WTC11 (cell line): ENCODE results near the gene CTDNEP1. TPM values are rescaled to one million over a fixed set of nuclear protein-coding genes. Genes with fewer than 3 reads are reported as not detected.

Experiments used
- ATAC-seq: fragments of 200-7000 bp; cut with Tn5 transposase; 2 replicates; pipeline ENCODE4 v1.10.0; 2021; ENCODE audit warnings: mild to moderate bottlenecking, moderate library complexity
- CTCF ChIA-PET: fragments of 300-600 bp; sonication (Branson Sonifier 250); formaldehyde crosslinking; loops from one replicate; lab custom pipeline; 2021; ENCODE audit warnings: antibody characterized with exemption; lab: Charles Lee
- POLR2A ChIA-PET: fragments of 350-600 bp; sonication (Branson Sonifier 250); formaldehyde crosslinking; loops from one replicate; lab custom pipeline; 2021; ENCODE audit warnings: antibody characterized with exemption; lab: Charles Lee
- DNase-seq: peaks from one replicate; pipeline ENCODE4 v3.0.0; 2021; ENCODE audit warnings: low spot score
- H3K27ac Mint-ChIP-seq: 2 replicates; pipeline ENCODE4 v1.8.0; 2021; ENCODE audit warnings: mixed read lengths
- H3K27me3 Mint-ChIP-seq: 2 replicates; pipeline ENCODE4 v1.8.0; 2021; ENCODE audit warnings: low read depth, mild to moderate bottlenecking, moderate library complexity, mixed read lengths
- H3K36me3 Mint-ChIP-seq: 2 replicates; pipeline ENCODE4 v1.8.0; 2021; ENCODE audit warnings: mixed read lengths
- H3K4me1 Mint-ChIP-seq: 2 replicates; pipeline ENCODE4 v1.8.0; 2022; ENCODE audit warnings: mixed read lengths
- H3K4me3 Mint-ChIP-seq: 2 replicates; pipeline ENCODE4 v1.8.0; 2021; ENCODE audit warnings: mild to moderate bottlenecking, moderate library complexity, mixed read lengths
- H3K9me3 Mint-ChIP-seq: 2 replicates; pipeline ENCODE4 v1.8.0; 2021; ENCODE audit warnings: mixed read lengths
- CREM ChIP-seq: sonication (generic); formaldehyde crosslinking; IDR thresholded peaks from 2 replicates; pipeline ENCODE4 v1.8.1; 2022; ENCODE audit warnings: mild to moderate bottlenecking, missing genetic modification reagents, moderate library complexity
- EMX1 ChIP-seq: fragments of 250-450 bp; sonication (Bioruptor Pico); IDR thresholded peaks from 2 replicates; pipeline ENCODE4 v1.8.0; 2021; ENCODE audit warnings: mild to moderate bottlenecking
- HMGA2 ChIP-seq: fragments of 250-450 bp; sonication (Bioruptor Pico); IDR thresholded peaks from 2 replicates; pipeline ENCODE4 v1.4.0; 2021; ENCODE audit warnings: mild to moderate bottlenecking, moderate library complexity
- JAZF1 ChIP-seq: fragments of 250-450 bp; sonication (Bioruptor Pico); IDR thresholded peaks from 2 replicates; pipeline ENCODE4 v1.9.0; 2021; ENCODE audit warnings: moderate library complexity, mild to moderate bottlenecking, inconsistent platforms
- NFYB ChIP-seq: sonication (generic); formaldehyde crosslinking; conservative IDR thresholded peaks from 2 replicates; pipeline ENCODE4 v1.8.0; 2022; ENCODE audit warnings: low read depth, missing genetic modification reagents
- NR3C1 ChIP-seq: sonication (generic); formaldehyde crosslinking; conservative IDR thresholded peaks from 2 replicates; pipeline ENCODE4 v1.8.1; 2023; ENCODE audit warnings: low read depth, mild to moderate bottlenecking, missing genetic modification reagents
- PRRX2 ChIP-seq: fragments of 250-450 bp; sonication (Bioruptor Pico); IDR thresholded peaks from 2 replicates; pipeline ENCODE4 v1.8.0; 2021; ENCODE audit warnings: mild to moderate bottlenecking
- RELA ChIP-seq: sonication (generic); formaldehyde crosslinking; IDR thresholded peaks from 2 replicates; pipeline ENCODE4 v1.8.1; 2022; ENCODE audit warnings: missing genetic modification reagents, mild to moderate bottlenecking, borderline replicate concordance
- RORB ChIP-seq: fragments of 250-450 bp; sonication (Bioruptor Pico); IDR thresholded peaks from 2 replicates; pipeline ENCODE4 v1.9.0; 2021; ENCODE audit warnings: mild to moderate bottlenecking
- SMAD4 ChIP-seq: sonication (generic); formaldehyde crosslinking; IDR thresholded peaks from 2 replicates; pipeline ENCODE4 v1.8.0; 2022; ENCODE audit warnings: mild to moderate bottlenecking, missing genetic modification reagents
- TEAD1 ChIP-seq: sonication (generic); formaldehyde crosslinking; IDR thresholded peaks from 2 replicates; pipeline ENCODE4 v1.8.0; 2022; ENCODE audit warnings: mild to moderate bottlenecking, missing genetic modification reagents
- ZNF232 ChIP-seq: sonication (generic); formaldehyde crosslinking; IDR thresholded peaks from 2 replicates; pipeline ENCODE4 v1.8.0; 2022; ENCODE audit warnings: mild to moderate bottlenecking, missing genetic modification reagents
- ZNF317 ChIP-seq: sonication (generic); formaldehyde crosslinking; IDR thresholded peaks from 2 replicates; pipeline ENCODE4 v1.8.1; 2023; ENCODE audit warnings: low read depth, mild to moderate bottlenecking, moderate library complexity, missing genetic modification reagents, borderline replicate concordance
- total RNA-seq: library from RNA; stranded (reverse); gene quantifications from 3 replicates; pipeline ENCODE4 v1.2.3, GENCODE V29; 2021
- TF ChIP-seq, protein P1 (sequence below): fragments of 250-450 bp; sonication (Bioruptor Pico); IDR thresholded peaks from 2 replicates; pipeline ENCODE4 v2.1.2; 2022; ENCODE audit warnings: mild to moderate bottlenecking, moderate library complexity
- TF ChIP-seq, protein P2 (sequence below): sonication (generic); formaldehyde crosslinking; IDR thresholded peaks from 2 replicates; pipeline ENCODE4 v1.8.0; 2023; ENCODE audit warnings: mild to moderate bottlenecking, missing genetic modification reagents
- TF ChIP-seq, protein P3 (sequence below): sonication (generic); formaldehyde crosslinking; IDR thresholded peaks from 2 replicates; pipeline ENCODE4 v1.8.1; 2023; ENCODE audit warnings: mild to moderate bottlenecking, missing genetic modification reagents, borderline replicate concordance
- TF ChIP-seq, protein P4 (sequence below): sonication (generic); formaldehyde crosslinking; IDR thresholded peaks from 2 replicates; pipeline ENCODE4 v1.8.1; 2023; ENCODE audit warnings: mild to moderate bottlenecking, missing genetic modification reagents, moderate library complexity
- TF ChIP-seq, protein P5 (sequence below): sonication (generic); formaldehyde crosslinking; IDR thresholded peaks from 2 replicates; pipeline ENCODE4 v1.8.1; 2023; ENCODE audit warnings: mild to moderate bottlenecking, moderate library complexity, missing genetic modification reagents

The CTDNEP1 gene
- total RNA-seq, 1 experiment from 2014 or later, result 127 TPM

DNA sequence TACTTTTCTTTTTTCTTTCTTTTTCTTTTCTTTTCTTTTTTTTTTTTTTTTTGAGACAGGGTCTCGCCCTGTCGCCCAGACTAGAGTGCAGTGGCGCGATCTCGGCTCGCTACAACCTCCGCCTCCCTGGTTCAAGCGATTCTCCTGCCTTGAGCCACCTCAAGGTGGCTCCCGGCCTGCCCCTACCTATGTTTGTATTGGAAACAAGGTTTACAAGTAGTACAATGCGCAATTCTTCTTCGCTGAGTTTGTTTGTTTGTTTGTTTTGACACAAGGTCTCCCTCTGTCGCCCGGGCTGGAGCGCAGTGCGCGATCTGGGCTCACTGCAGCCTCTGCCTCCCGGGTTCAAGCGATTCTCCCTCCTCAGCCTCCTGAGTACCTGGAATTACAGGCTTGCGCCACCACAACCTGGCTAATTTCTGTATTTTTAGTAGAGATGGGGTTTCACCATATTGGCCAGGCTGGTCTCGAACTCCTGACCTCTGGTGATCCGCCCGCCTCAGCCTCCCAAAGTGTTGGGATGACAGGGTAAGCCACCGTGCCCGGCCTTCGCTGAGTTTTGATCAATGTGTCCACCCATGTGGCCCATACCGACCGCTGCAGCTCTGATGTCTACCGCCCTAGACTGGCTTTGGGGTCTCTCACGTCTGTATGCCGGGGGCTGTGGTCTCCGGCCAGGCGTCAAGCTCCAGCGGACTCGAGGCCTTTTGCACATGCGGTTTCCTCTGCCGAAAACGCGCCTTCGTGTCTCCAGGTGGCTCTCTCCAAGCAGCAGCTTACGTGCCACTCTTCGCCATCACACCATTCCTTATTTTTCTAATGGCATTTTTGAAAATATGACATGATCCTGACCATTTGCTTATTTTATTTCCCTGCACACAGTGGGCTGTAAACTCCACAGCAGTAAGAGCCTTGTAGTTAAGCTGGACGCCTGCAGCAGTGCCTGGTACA, 44.0 kb upstream of the CTDNEP1 start:
- Mint-ChIP-seq H3K36me3 (no peaks in the 10 kb centered on the region), H3K4me1 (peaks cover 23% of the 10 kb centered on the region), H3K27ac (peak overlapping the region; percentile 45; the same call in 1 of the 2 replicates), H3K9me3 (no peaks in the 10 kb centered on the region), H3K4me3 (peak overlapping the region; percentile 70), H3K27me3 (peaks cover 78% of the 10 kb centered on the region)
- TF ChIP-seq, protein P1, sequence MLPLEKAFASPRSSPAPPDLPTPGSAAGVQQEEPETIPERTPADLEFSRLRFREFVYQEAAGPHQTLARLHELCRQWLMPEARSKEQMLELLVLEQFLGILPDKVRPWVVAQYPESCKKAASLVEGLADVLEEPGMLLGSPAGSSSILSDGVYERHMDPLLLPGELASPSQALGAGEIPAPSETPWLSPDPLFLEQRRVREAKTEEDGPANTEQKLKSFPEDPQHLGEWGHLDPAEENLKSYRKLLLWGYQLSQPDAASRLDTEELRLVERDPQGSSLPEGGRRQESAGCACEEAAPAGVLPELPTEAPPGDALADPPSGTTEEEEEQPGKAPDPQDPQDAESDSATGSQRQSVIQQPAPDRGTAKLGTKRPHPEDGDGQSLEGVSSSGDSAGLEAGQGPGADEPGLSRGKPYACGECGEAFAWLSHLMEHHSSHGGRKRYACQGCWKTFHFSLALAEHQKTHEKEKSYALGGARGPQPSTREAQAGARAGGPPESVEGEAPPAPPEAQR, result no peak
- TF ChIP-seq PRRX2 (CRISPR knock-in tag), result no peak
- no peak for TF ChIP-seq HMGA2 (CRISPR knock-in tag)
- TF ChIP-seq, protein P2, sequence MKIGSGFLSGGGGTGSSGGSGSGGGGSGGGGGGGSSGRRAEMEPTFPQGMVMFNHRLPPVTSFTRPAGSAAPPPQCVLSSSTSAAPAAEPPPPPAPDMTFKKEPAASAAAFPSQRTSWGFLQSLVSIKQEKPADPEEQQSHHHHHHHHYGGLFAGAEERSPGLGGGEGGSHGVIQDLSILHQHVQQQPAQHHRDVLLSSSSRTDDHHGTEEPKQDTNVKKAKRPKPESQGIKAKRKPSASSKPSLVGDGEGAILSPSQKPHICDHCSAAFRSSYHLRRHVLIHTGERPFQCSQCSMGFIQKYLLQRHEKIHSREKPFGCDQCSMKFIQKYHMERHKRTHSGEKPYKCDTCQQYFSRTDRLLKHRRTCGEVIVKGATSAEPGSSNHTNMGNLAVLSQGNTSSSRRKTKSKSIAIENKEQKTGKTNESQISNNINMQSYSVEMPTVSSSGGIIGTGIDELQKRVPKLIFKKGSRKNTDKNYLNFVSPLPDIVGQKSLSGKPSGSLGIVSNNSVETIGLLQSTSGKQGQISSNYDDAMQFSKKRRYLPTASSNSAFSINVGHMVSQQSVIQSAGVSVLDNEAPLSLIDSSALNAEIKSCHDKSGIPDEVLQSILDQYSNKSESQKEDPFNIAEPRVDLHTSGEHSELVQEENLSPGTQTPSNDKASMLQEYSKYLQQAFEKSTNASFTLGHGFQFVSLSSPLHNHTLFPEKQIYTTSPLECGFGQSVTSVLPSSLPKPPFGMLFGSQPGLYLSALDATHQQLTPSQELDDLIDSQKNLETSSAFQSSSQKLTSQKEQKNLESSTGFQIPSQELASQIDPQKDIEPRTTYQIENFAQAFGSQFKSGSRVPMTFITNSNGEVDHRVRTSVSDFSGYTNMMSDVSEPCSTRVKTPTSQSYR, result no peak
- no peak for TF ChIP-seq ZNF317 (CRISPR knock-in tag)
- TF ChIP-seq CREM, result no peak
- TF ChIP-seq EMX1 (CRISPR knock-in tag), result no peak
- TF ChIP-seq, protein P3, sequence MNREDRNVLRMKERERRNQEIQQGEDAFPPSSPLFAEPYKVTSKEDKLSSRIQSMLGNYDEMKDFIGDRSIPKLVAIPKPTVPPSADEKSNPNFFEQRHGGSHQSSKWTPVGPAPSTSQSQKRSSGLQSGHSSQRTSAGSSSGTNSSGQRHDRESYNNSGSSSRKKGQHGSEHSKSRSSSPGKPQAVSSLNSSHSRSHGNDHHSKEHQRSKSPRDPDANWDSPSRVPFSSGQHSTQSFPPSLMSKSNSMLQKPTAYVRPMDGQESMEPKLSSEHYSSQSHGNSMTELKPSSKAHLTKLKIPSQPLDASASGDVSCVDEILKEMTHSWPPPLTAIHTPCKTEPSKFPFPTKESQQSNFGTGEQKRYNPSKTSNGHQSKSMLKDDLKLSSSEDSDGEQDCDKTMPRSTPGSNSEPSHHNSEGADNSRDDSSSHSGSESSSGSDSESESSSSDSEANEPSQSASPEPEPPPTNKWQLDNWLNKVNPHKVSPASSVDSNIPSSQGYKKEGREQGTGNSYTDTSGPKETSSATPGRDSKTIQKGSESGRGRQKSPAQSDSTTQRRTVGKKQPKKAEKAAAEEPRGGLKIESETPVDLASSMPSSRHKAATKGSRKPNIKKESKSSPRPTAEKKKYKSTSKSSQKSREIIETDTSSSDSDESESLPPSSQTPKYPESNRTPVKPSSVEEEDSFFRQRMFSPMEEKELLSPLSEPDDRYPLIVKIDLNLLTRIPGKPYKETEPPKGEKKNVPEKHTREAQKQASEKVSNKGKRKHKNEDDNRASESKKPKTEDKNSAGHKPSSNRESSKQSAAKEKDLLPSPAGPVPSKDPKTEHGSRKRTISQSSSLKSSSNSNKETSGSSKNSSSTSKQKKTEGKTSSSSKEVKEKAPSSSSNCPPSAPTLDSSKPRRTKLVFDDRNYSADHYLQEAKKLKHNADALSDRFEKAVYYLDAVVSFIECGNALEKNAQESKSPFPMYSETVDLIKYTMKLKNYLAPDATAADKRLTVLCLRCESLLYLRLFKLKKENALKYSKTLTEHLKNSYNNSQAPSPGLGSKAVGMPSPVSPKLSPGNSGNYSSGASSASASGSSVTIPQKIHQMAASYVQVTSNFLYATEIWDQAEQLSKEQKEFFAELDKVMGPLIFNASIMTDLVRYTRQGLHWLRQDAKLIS (CRISPR knock-in tag), result no peak
- TF ChIP-seq SMAD4 (CRISPR knock-in tag), result no peak
- TF ChIP-seq TEAD1 (CRISPR knock-in tag), result no peak
- no peak for TF ChIP-seq RORB (CRISPR knock-in tag)
- TF ChIP-seq JAZF1, result no peak
- no peak for TF ChIP-seq RELA (CRISPR knock-in tag)
- no peak for TF ChIP-seq ZNF232
- no peak for TF ChIP-seq NFYB (CRISPR knock-in tag)
- TF ChIP-seq, protein P4, sequence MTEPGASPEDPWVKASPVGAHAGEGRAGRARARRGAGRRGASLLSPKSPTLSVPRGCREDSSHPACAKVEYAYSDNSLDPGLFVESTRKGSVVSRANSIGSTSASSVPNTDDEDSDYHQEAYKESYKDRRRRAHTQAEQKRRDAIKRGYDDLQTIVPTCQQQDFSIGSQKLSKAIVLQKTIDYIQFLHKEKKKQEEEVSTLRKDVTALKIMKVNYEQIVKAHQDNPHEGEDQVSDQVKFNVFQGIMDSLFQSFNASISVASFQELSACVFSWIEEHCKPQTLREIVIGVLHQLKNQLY, result no peak
- TF ChIP-seq, protein P5, sequence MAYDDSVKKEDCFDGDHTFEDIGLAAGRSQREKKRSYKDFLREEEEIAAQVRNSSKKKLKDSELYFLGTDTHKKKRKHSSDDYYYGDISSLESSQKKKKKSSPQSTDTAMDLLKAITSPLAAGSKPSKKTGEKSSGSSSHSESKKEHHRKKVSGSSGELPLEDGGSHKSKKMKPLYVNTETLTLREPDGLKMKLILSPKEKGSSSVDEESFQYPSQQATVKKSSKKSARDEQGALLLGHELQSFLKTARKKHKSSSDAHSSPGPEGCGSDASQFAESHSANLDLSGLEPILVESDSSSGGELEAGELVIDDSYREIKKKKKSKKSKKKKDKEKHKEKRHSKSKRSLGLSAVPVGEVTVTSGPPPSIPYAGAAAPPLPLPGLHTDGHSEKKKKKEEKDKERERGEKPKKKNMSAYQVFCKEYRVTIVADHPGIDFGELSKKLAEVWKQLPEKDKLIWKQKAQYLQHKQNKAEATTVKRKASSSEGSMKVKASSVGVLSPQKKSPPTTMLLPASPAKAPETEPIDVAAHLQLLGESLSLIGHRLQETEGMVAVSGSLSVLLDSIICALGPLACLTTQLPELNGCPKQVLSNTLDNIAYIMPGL (CRISPR knock-in tag), result no peak
- TF ChIP-seq NR3C1, result no peak
- POLR2A ChIA-PET, result interaction anchor here (1.2 to 1.4 kb wide), 2 partner anchors 11 to 15 kb away, joined by 3 to 7 read pairs; no protein-coding TSS in a partner anchor
- CTCF ChIA-PET, result interaction anchor here (0.7 to 4.1 kb wide), 25 partner anchors 7 to 249 kb away, joined by 3 to 119 read pairs (median 4); partner anchors contain the start of genes ACADVL, ACAP1, DLG4 and DVL2
- ATAC-seq (no peak), DNase-seq (no peak)
